NCI-H128 (cell line): ENCODE results near the gene NKAIN4.

Experiments
- DNase-seq: peaks from one replicate; lab custom pipeline; 2025; ENCODE audit not compliant: unreplicated experiment; lab: John Stamatoyannopoulos, UW

NKAIN4 gene

GRCh38 chr20:63274381-63275228 lies 20.3 kb upstream of the NKAIN4 start:
- DNase-seq, result no peak

- no peak for DNase-seq
Measured at GRCh38 chr20:63273635-63274380, 19.5 kb upstream of the NKAIN4 start.

DNA sequence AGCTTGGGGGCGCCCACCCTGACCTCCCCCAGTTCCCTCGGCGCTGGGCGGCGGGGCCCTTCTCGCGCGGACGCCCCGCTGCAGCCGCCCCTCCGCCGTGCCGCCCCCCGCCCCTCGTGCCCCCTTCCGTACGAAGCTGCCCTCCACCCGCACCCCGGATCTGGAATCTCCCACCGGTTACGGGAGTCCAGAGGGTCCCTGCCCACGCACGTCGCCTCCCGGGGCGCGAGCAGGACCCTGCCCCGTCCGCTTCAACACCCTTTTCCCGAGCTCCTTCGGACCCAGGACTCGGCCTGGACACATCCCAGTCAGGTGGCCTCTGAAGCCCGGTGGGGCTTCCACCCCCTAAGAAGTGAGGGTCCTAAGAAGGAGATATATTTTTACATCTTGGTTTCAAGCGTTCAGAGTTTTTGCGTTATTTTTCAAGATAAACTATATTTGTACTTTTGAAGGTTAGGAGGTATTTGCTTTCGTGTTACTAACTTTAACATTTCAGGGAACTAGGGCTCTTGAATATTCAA lies 18.9 kb upstream of the NKAIN4 start:
- no peak for DNase-seq

DNA sequence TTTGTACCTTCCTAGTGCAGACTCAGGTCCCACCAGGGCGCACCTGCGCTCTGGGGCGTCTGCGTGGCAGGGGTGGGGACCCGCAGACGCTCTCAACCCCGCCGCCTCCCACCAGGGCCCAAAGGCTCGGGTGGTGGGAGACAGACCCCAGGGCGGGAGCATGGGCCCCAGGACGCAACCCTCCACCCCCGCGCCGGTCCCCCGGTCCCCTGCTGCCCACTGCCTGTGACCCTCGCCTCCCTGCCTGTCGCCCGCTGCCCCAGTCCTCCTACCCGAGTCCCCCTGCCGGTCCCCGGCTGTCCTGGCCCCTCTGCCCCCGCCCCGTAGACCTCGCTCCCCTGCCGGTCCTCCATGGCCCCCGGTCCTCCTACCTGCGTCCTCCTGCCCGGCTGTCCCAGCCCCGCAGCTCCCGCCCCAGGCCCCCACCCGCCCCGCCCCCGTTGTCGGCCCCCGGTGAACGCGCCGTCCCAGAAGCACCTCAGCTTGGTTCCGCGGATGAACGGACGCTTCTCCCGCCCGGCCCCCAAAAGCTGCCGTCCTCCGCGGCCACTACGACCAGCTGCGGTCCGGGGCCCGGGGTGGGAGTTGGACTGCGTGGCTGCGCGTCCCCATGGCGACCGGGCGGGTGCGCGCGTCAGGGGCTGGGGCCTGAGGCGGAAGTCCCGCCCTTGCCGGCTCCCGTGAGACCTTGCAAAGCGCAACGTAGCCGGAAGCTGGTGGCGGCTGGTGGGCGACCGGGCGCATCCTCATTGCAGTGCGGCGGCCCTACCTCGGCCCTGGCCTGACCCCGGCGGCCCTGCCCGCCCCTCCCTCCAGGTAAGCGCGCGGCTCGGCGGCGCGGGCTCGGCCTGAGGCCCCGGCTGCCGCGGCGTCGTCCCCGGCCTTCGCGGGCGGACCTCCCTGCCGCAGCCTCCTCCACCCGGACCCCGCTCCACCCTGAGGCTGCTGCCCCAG lies 18.1 kb upstream of the NKAIN4 start, which contains the start of gene ARFGAP1:
Gene ARFGAP1, plus strand, starts transcription at position 709 of the 954 bp plus-strand sequence. CDS start 2,768 bp downstream, outside the sequence.
- DNase-seq, result peak; percentile 72

GRCh38 chr20:63270606-63271325 lies 16.5 kb upstream of the NKAIN4 start:
- DNase-seq, result no peak

DNA sequence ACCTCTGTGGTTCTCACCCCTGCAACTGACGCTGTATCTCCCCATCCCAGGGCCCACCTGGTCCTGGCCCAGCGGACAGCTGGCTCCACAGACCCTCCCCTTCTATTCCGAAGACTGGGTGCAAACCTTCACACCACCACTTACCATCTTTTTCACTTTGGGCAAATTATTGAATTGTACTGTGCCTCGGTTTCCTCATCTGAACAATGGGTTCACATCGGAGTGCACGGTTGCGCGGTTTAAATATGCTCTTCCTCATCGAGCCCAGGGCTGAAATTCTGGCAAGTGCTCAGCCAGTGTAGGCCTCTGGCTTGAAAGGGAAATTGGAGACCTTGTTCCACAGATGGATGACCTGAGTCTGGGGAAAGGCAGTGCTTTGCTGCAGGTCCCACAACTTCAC lies 15.5 kb upstream of the NKAIN4 start:
- DNase-seq, result no peak

- DNase-seq, result no peak
Measured at GRCh38 chr20:63268671-63269439, 14.6 kb upstream of the NKAIN4 start.

DNA sequence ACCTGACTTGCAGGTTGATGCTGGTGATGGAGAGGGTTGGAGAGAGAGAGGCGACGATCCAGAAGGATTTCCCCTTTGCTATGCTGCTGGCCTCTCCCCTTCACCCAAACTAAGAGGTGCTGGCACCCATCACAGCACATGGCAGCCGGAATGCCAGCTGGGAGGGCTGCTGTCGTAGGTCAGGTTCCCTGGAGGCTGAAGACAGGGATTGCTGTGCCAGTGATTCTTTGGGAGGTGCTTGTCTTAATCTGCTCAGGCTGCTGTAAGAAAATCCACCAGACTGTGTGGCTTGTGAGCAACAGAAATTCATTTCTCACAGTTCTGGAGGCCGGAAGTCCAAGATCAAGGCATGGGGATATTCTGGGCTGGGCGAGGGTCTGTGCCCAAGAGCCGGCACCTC lies 14.0 kb upstream of the NKAIN4 start:
- DNase-seq, result no peak

GRCh38 chr20:63267691-63268090 lies 13.4 kb upstream of the NKAIN4 start:
- no peak for DNase-seq

DNA sequence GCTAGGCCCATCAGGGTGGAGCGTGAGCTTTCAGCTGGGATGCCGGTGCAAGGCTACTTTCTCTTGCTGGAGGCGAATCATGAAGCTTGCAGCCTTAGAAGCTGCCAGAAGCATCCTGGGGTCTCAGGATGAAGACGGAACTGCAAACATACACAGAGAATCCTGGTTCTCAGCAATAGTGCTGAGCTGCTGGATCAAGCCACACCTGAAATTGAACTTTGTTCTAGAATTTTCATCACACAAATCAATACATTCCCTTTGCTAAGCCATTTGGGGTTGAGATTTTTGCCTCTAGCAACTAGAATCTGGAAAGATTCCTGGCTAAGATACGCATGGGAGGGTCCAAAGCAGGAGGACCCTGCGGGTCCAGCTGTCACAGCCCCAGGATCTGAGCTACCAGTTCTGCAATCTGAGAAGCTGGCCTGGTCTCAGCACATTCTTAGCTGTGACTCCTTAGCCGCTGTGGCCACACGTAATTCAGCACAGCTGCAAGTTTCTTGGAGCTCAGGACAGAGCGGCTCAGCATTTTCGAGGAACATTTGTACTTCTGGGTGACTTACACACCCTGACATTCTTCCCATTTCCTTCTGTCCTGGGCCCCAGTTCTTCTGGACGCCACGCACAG lies 11.7 kb upstream of the NKAIN4 start:
- no peak for DNase-seq

GRCh38 chr20:63264519-63264918 lies 10.3 kb upstream of the NKAIN4 start:
- DNase-seq, result no peak

DNA sequence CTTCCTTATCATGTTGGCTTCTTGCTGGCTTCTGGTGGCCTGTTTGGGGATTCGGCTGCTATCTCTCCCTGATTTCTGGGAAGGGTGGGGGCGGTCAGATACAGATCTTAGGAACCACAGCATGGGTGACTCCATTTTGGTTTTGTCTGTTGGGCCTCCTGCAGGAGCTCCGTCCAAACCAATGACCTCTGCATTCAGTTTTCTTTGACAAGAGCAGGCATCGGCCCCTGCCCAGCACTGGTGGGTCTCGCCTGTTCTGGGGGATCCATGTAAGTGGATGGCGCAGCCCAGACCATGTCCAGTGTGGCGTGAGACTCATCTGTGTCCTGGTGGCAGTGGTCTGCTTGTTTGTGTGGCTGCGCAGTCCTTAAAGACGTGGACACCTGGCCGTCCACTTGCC lies 9.7 kb upstream of the NKAIN4 start:
- DNase-seq, result no peak

DNA sequence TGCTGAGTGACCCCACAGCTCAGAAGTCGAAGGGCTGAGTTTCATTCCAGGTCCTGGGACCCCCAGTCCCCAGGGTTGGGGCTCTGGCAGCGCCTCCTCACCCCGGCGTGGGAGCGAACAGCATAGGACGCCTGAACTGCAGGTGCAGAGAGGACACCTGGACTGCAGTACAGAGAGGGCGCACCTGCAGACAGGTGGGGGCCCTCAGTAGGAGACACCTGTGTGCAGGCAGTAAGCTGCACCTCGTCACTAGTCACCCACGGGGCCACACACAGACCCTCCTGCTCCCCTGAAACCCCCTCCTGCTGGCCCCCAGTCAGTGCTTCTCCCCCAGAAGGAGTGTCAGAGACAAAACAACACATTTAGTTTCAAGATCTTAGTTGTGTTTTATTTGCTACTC lies 8.6 kb upstream of the NKAIN4 start:
- no peak for DNase-seq

GRCh38 chr20:63261795-63262528 lies 7.7 kb upstream of the NKAIN4 start:
- no peak for DNase-seq

GRCh38 chr20:63261060-63261794 lies 7.0 kb upstream of the NKAIN4 start:
- no peak for DNase-seq

- no peak for DNase-seq
Measured at GRCh38 chr20:63260521-63260920, 6.3 kb upstream of the NKAIN4 start.

- DNase-seq, result no peak
Measured at GRCh38 chr20:63259734-63260460, 5.6 kb upstream of the NKAIN4 start.
